ENCODE results near the gene ZPR1. TPM values are rescaled to one million over a fixed set of nuclear protein-coding genes. Genes with fewer than 3 reads are reported as not detected.
A peak's percentile ranks its signal among the peaks of the same experiment; 100 is the strongest.

ZPR1 gene
- total RNA-seq, 2 experiments from 2014 or later, result 89.9 TPM

- H3K27me3 Mint-ChIP-seq, result no peaks in the 10 kb centered on the region
- ChIA-PET POLR2A (interaction anchor here (1.2 kb wide), 1 partner anchor 9 kb away, joined by 5 read pairs; no protein-coding TSS in a partner anchor), CTCF (interaction anchor here (1.0 to 4.3 kb wide), 4 partner anchors 9 to 93 kb away, joined by 4 to 48 read pairs (median 14); no protein-coding TSS in a partner anchor)
- H3K27ac Mint-ChIP-seq, result no peak overlapping the region
- intact Hi-C loops (cut with micrococcal nuclease), result no loop called here
- ATAC-seq (no peak), DNase-seq (no peak)
- H3K4me3 Mint-ChIP-seq, result no peak overlapping the region
- H3K36me3 Mint-ChIP-seq (ENCODE audit: low read depth), result peaks cover 10% of the 10 kb centered on the region
- TF ChIP-seq, protein P1, sequence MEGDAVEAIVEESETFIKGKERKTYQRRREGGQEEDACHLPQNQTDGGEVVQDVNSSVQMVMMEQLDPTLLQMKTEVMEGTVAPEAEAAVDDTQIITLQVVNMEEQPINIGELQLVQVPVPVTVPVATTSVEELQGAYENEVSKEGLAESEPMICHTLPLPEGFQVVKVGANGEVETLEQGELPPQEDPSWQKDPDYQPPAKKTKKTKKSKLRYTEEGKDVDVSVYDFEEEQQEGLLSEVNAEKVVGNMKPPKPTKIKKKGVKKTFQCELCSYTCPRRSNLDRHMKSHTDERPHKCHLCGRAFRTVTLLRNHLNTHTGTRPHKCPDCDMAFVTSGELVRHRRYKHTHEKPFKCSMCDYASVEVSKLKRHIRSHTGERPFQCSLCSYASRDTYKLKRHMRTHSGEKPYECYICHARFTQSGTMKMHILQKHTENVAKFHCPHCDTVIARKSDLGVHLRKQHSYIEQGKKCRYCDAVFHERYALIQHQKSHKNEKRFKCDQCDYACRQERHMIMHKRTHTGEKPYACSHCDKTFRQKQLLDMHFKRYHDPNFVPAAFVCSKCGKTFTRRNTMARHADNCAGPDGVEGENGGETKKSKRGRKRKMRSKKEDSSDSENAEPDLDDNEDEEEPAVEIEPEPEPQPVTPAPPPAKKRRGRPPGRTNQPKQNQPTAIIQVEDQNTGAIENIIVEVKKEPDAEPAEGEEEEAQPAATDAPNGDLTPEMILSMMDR (IDR thresholded peaks at IDR 0.05), result no peak
- no peaks in the 10 kb centered on the region for H3K9me3 Mint-ChIP-seq
- H3K4me1 Mint-ChIP-seq (ENCODE audit: low read depth), result peaks cover 5% of the 10 kb centered on the region
These were observed 45.7 kb downstream of the ZPR1 start for GRCh38 chr11:116742104-116742503.

- Mint-ChIP-seq H3K4me3 (no peak overlapping the region), H3K36me3 (ENCODE audit: low read depth) (peaks cover 5% of the 10 kb centered on the region), H3K4me1 (ENCODE audit: low read depth) (peaks cover 5% of the 10 kb centered on the region), H3K27me3 (no peaks in the 10 kb centered on the region), H3K27ac (no peak overlapping the region), H3K9me3 (no peaks in the 10 kb centered on the region)
- DNase-seq (no peak), ATAC-seq (no peak)
- ChIA-PET CTCF (interaction anchor here (4.3 kb wide), 1 partner anchor 7 kb away, joined by 48 read pairs; no protein-coding TSS in a partner anchor), POLR2A (no interaction called here)
- TF ChIP-seq, protein P1 (IDR thresholded peaks at IDR 0.05), result no peak
- intact Hi-C loops (cut with micrococcal nuclease), result no loop called here
These were observed 47.1 kb downstream of the ZPR1 start for GRCh38 chr11:116740741-116741140.

- H3K27ac Mint-ChIP-seq, result no peak overlapping the region
- POLR2A ChIA-PET, result interaction anchor here (1.4 to 2.1 kb wide), 2 partner anchors 11 to 32 kb away, joined by 3 to 8 read pairs; no protein-coding TSS in a partner anchor
- intact Hi-C loops (cut with micrococcal nuclease), result no loop called here
- DNase-seq (no peak), ATAC-seq (no peak)
- peaks cover 2% of the 10 kb centered on the region for H3K36me3 Mint-ChIP-seq (ENCODE audit: low read depth)
- H3K4me1 Mint-ChIP-seq (ENCODE audit: low read depth), result peaks cover 7% of the 10 kb centered on the region
- CTCF ChIA-PET, result interaction anchor here (1.8 kb wide), 1 partner anchor 97 kb away, joined by 7 read pairs; no protein-coding TSS in a partner anchor
- no peaks in the 10 kb centered on the region for H3K9me3 Mint-ChIP-seq
- TF ChIP-seq, protein P1 (IDR thresholded peaks at IDR 0.05), result no peak
- no peak overlapping the region for H3K4me3 Mint-ChIP-seq
- H3K27me3 Mint-ChIP-seq, result no peaks in the 10 kb centered on the region
These were observed 48.8 kb downstream of the ZPR1 start for GRCh38 chr11:116738975-116739374.

DNA sequence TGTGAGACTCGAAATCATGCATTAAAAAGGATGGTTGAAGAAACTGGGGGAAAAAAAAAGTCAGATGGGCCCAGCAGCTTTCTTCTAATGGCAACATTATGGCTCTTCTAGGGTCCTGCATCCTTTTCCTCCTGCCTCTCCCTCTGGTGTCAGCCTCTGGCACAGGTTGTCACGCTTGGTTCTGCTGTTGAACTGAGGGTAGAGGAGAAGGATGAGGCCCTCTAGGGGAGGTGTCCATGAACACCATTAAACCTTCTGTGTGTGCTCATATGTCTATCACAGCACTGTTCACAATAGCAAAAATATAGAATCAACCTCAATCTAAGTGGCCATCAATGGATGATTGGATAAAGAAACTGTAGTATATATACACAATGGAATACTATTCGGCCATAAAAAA lies 51.1 kb downstream of the ZPR1 start:
- peaks cover 2% of the 10 kb centered on the region for H3K36me3 Mint-ChIP-seq (ENCODE audit: low read depth)
- POLR2A ChIA-PET, result no interaction called here
- DNase-seq (no peak), ATAC-seq (peak; percentile 38)
- no peak overlapping the region for H3K27ac Mint-ChIP-seq
- no peaks in the 10 kb centered on the region for H3K27me3 Mint-ChIP-seq
- intact Hi-C loops (cut with micrococcal nuclease), result no loop called here
- CTCF ChIA-PET, result no interaction called here
- H3K9me3 Mint-ChIP-seq, result no peaks in the 10 kb centered on the region
- peaks cover 18% of the 10 kb centered on the region for H3K4me1 Mint-ChIP-seq (ENCODE audit: low read depth)
- TF ChIP-seq, protein P1 (IDR thresholded peaks at IDR 0.05), result no peak
- no peak overlapping the region for H3K4me3 Mint-ChIP-seq

GRCh38 chr11:116733969-116734508 lies 53.8 kb downstream of the ZPR1 start:
- Mint-ChIP-seq H3K27ac (no peak overlapping the region), H3K36me3 (ENCODE audit: low read depth) (peaks cover 2% of the 10 kb centered on the region), H3K27me3 (no peaks in the 10 kb centered on the region), H3K9me3 (no peaks in the 10 kb centered on the region), H3K4me3 (no peak overlapping the region), H3K4me1 (ENCODE audit: low read depth) (peaks cover 17% of the 10 kb centered on the region)
- CTCF ChIA-PET, result interaction anchor here (0.7 to 3.4 kb wide), 11 partner anchors 9 to 371 kb away, joined by 3 to 48 read pairs (median 6); partner anchors contain the start of genes APOA5 and ZPR1
- TF ChIP-seq, protein P1 (IDR thresholded peaks at IDR 0.05), result no peak
- ATAC-seq, result no peak
- POLR2A ChIA-PET, result no interaction called here
- intact Hi-C loops (cut with micrococcal nuclease), result no loop called here
- DNase-seq, result no peak
